NCI-H1436 treated with DMSO at 0.1 percent for 48 hours (cell line): ENCODE data around the gene RUNX1.

Experiments
- DNase-seq: peaks from one replicate; lab custom pipeline; 2025; lab: John Stamatoyannopoulos, UW

The RUNX1 gene

GRCh38 chr21:34946385-34946840 lies 102.7 kb downstream of the RUNX1 start:
- no peak for DNase-seq

- no peak for DNase-seq
Measured at GRCh38 chr21:34945288-34945687, 103.8 kb downstream of the RUNX1 start.

- no peak for DNase-seq
Measured at GRCh38 chr21:34944015-34944755, 104.9 kb downstream of the RUNX1 start.

GRCh38 chr21:34942911-34943310 lies 106.2 kb downstream of the RUNX1 start:
- no peak for DNase-seq

- no peak for DNase-seq
Measured at GRCh38 chr21:34941162-34941561, 107.9 kb downstream of the RUNX1 start.

GRCh38 chr21:34939673-34940331 lies 109.3 kb downstream of the RUNX1 start:
- no peak for DNase-seq

GRCh38 chr21:34938089-34938764 lies 110.9 kb downstream of the RUNX1 start:
- DNase-seq: no peak

- DNase-seq: no peak
Measured at GRCh38 chr21:34936883-34937563, 112.1 kb downstream of the RUNX1 start.

- no peak for DNase-seq
Measured at GRCh38 chr21:34936371-34936789, 112.7 kb downstream of the RUNX1 start.

- DNase-seq: no peak
Measured at GRCh38 chr21:34935898-34936297, 113.2 kb downstream of the RUNX1 start.

- no peak for DNase-seq
Measured at GRCh38 chr21:34935452-34935851, 113.7 kb downstream of the RUNX1 start.

GRCh38 chr21:34934350-34934749 lies 114.8 kb downstream of the RUNX1 start:
- no peak for DNase-seq

- no peak for DNase-seq
Measured at GRCh38 chr21:34933609-34934335, 115.3 kb downstream of the RUNX1 start.

- DNase-seq: no peak
Measured at GRCh38 chr21:34932233-34932632, 116.9 kb downstream of the RUNX1 start.

GRCh38 chr21:34930971-34931370 lies 118.1 kb downstream of the RUNX1 start:
- DNase-seq: no peak

- no peak for DNase-seq
Measured at GRCh38 chr21:34928637-34929036, 120.5 kb downstream of the RUNX1 start.

GRCh38 chr21:34927992-34928391 lies 121.1 kb downstream of the RUNX1 start:
- no peak for DNase-seq

GRCh38 chr21:34926803-34927467 lies 122.2 kb downstream of the RUNX1 start:
- no peak for DNase-seq

- no peak for DNase-seq
Measured at GRCh38 chr21:34925597-34925996, 123.5 kb downstream of the RUNX1 start.

GRCh38 chr21:34924771-34925419 lies 124.2 kb downstream of the RUNX1 start:
- DNase-seq: no peak

- no peak for DNase-seq
Measured at GRCh38 chr21:34924194-34924593, 124.9 kb downstream of the RUNX1 start.
